ENCODE measurements around the gene SMAD1. TPM values are rescaled to one million over a fixed set of nuclear protein-coding genes. Genes with fewer than 3 reads are reported as not detected.

SMAD1 gene
- total RNA-seq, 1 donor: 30.4 TPM

GRCh38 chr4:145498430-145498829 is 16.8 kb downstream of the SMAD1 start:
- peaks cover 14% of the 10 kb centered on the region for H4K20me1 ChIP-seq (ENCODE audit: insufficient read depth, low read length)
- H3K36me3 ChIP-seq (ENCODE audit: insufficient read depth, low read length): no peaks in the 10 kb centered on the region
- H3K4me3 ChIP-seq (ENCODE audit: insufficient read depth, low read length): no peak overlapping the region
- H3K27ac ChIP-seq (ENCODE audit: low read depth, low read length): no peak overlapping the region
- DNase-seq (ENCODE audit: insufficient read length, low spot score, missing footprints): no peak
- no peaks in the 10 kb centered on the region for H3K27me3 ChIP-seq (ENCODE audit: insufficient read depth, low read length)
- no peak overlapping the region for H3K4me2 ChIP-seq (ENCODE audit: insufficient read depth, low read length)
- TF ChIP-seq CTCF (IDR thresholded peaks at IDR 0.05; ENCODE audit: extremely low read depth, low read depth, low read length): no peak
- H3K4me1 ChIP-seq (ENCODE audit: insufficient read depth, low read length): no peaks in the 10 kb centered on the region
- H3K9me3 ChIP-seq (ENCODE audit: low read depth, low read length): no peaks in the 10 kb centered on the region
- peaks cover 18% of the 10 kb centered on the region for H3K79me2 ChIP-seq (ENCODE audit: insufficient read depth, low read length)
- no peak overlapping the region for H2AFZ ChIP-seq (ENCODE audit: low read length)

- no peaks in the 10 kb centered on the region for H3K4me1 ChIP-seq (ENCODE audit: insufficient read depth, low read length)
- no peak for TF ChIP-seq CTCF (IDR thresholded peaks at IDR 0.05; ENCODE audit: extremely low read depth, low read depth, low read length)
- H3K9me3 ChIP-seq (ENCODE audit: low read depth, low read length): no peaks in the 10 kb centered on the region
- H2AFZ ChIP-seq (ENCODE audit: low read length): no peak overlapping the region
- H4K20me1 ChIP-seq (ENCODE audit: insufficient read depth, low read length): peaks cover 10% of the 10 kb centered on the region
- H3K4me3 ChIP-seq (ENCODE audit: insufficient read depth, low read length): no peak overlapping the region
- no peaks in the 10 kb centered on the region for H3K27me3 ChIP-seq (ENCODE audit: insufficient read depth, low read length)
- H3K36me3 ChIP-seq (ENCODE audit: insufficient read depth, low read length): no peaks in the 10 kb centered on the region
- peaks cover 30% of the 10 kb centered on the region for H3K79me2 ChIP-seq (ENCODE audit: insufficient read depth, low read length)
- no peak for DNase-seq (ENCODE audit: insufficient read length, low spot score, missing footprints)
- no peak overlapping the region for H3K4me2 ChIP-seq (ENCODE audit: insufficient read depth, low read length)
- H3K27ac ChIP-seq (ENCODE audit: low read depth, low read length): no peak overlapping the region
Observed at GRCh38 chr4:145501051-145501660, 19.5 kb downstream of the SMAD1 start.

GRCh38 chr4:145502809-145503208 is 21.2 kb downstream of the SMAD1 start:
- Histone ChIP-seq H2AFZ (ENCODE audit: low read length) (no peak overlapping the region), H3K27me3 (ENCODE audit: insufficient read depth, low read length) (no peaks in the 10 kb centered on the region), H3K4me2 (ENCODE audit: insufficient read depth, low read length) (no peak overlapping the region), H4K20me1 (ENCODE audit: insufficient read depth, low read length) (peaks cover 7% of the 10 kb centered on the region), H3K27ac (ENCODE audit: low read depth, low read length) (no peak overlapping the region), H3K9me3 (ENCODE audit: low read depth, low read length) (no peaks in the 10 kb centered on the region), H3K4me3 (ENCODE audit: insufficient read depth, low read length) (no peak overlapping the region), H3K36me3 (ENCODE audit: insufficient read depth, low read length) (no peaks in the 10 kb centered on the region), H3K79me2 (ENCODE audit: insufficient read depth, low read length) (peaks cover 24% of the 10 kb centered on the region), H3K4me1 (ENCODE audit: insufficient read depth, low read length) (peaks cover 2% of the 10 kb centered on the region)
- no peak for TF ChIP-seq CTCF (IDR thresholded peaks at IDR 0.05; ENCODE audit: extremely low read depth, low read depth, low read length)
- DNase-seq (ENCODE audit: insufficient read length, low spot score, missing footprints): no peak

- no peak for DNase-seq (ENCODE audit: insufficient read length, low spot score, missing footprints)
- H3K9me3 ChIP-seq (ENCODE audit: low read depth, low read length): no peaks in the 10 kb centered on the region
- no peak overlapping the region for H2AFZ ChIP-seq (ENCODE audit: low read length)
- H3K79me2 ChIP-seq (ENCODE audit: insufficient read depth, low read length): peaks cover 25% of the 10 kb centered on the region
- H4K20me1 ChIP-seq (ENCODE audit: insufficient read depth, low read length): peaks cover 7% of the 10 kb centered on the region
- H3K4me1 ChIP-seq (ENCODE audit: insufficient read depth, low read length): peaks cover 2% of the 10 kb centered on the region
- no peaks in the 10 kb centered on the region for H3K36me3 ChIP-seq (ENCODE audit: insufficient read depth, low read length)
- no peak overlapping the region for H3K4me2 ChIP-seq (ENCODE audit: insufficient read depth, low read length)
- no peak for TF ChIP-seq CTCF (IDR thresholded peaks at IDR 0.05; ENCODE audit: extremely low read depth, low read depth, low read length)
- no peaks in the 10 kb centered on the region for H3K27me3 ChIP-seq (ENCODE audit: insufficient read depth, low read length)
- H3K4me3 ChIP-seq (ENCODE audit: insufficient read depth, low read length): no peak overlapping the region
- H3K27ac ChIP-seq (ENCODE audit: low read depth, low read length): no peak overlapping the region
Observed at GRCh38 chr4:145503486-145504072, 21.9 kb downstream of the SMAD1 start.

Data from osteoblast (primary cell).